Superior temporal gyrus (tissue), 1 donor: ENCODE results near the gene TIMM8A.

Experiments used
- DNase-seq: peaks from one replicate; pipeline ENCODE4 v3.0.0-alpha.2; 2016; ENCODE audit errors: extremely low spot score

TIMM8A gene, protein sequence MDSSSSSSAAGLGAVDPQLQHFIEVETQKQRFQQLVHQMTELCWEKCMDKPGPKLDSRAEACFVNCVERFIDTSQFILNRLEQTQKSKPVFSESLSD

DNA sequence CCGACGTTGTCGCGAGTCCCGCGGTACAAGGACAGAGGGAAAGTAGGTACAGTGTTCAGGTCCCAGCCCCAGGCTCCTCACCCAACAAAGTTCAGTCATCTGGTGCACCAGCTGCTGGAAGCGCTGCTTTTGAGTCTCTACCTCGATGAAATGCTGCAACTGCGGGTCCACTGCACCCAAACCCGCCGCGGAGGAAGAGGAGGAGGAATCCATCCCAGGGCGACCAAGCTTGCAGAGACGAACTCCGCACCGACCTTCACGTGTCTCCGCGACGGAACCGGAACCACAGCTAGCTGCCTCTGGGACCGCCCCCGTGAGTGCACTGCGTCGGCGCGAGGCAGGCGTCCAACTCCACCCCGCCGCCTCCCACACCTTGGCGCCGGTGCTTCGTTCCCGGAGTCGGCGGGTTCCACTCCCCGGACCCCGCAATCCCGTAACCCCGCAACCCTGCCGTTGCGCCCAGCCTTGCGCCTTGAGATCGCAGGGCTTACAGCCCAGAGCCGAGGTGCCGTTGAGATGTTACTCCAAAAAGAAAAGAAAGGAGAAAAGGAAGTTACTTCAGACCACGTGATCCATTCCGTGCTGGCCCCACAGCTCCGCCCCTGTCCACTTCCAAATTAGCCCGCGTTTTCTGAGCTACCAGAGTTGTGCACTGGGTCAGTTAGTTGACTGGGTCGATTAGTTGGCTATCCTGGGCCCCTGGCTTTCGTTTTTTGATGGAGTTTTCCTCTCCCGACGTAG lies at the start of gene TIMM8A:
Gene TIMM8A (minus strand): TSS at position 291 of the 741 bp plus-strand sequence. CDS start 78 bp downstream, at position 213.
- peak; percentile 66 for DNase-seq

DNA sequence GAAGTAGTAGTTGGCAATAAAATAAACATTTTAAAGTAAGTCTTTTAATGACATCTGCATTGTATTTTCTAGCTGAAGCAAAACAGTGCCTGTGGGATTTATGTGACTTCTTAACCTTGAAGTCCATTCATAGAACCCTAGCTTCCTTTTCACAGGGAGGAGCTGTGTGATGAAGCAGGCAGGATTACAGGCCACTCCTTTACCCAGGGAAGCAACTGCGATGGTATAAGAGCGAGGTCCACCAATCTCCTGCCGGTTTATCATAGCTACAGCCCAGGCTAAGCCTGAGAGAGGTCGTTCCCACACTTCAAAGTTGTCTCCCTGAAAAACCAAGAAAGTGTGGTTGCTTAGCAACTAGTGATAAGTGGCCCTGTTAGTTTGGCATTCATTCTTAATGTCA lies 49.2 kb upstream of the TIMM8A start:
- no peak for DNase-seq

DNA sequence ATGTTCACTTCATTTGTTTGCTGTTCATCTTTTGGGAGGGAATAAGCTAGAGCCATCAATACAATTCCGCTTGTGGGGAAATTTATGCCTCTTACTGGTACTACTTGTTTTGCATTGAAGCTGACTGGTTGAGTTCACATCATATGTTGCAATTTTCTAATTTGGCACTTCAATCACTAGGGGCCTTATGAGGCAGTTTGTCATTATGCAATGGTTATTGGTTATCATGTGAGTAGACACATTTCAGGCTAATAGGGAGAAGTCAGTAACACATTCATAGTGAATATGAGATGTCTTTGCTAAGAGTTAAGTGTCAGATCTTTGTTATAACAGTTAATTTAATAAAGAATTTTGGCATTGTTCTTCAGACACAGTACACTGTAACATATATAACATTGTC lies 47.2 kb upstream of the TIMM8A start:
- no peak for DNase-seq

DNA sequence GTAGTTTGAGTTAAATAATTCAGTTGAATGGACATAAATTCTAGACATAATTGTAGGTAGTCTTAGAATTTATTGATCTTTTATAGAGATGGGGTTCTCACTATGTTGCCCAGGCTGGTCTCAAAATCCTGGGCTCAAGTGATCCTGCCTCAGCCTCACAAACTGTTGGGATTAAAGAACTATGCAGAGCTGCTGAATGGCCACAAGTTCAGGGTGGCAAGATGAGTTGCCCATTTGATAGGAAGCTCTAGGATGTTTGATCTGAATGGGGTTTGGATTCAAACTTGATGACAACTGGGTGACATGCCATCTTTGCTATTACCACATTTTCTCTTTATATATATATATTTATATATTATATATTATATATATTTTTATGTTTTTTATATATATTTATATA lies 45.8 kb upstream of the TIMM8A start:
- DNase-seq, result no peak

DNA sequence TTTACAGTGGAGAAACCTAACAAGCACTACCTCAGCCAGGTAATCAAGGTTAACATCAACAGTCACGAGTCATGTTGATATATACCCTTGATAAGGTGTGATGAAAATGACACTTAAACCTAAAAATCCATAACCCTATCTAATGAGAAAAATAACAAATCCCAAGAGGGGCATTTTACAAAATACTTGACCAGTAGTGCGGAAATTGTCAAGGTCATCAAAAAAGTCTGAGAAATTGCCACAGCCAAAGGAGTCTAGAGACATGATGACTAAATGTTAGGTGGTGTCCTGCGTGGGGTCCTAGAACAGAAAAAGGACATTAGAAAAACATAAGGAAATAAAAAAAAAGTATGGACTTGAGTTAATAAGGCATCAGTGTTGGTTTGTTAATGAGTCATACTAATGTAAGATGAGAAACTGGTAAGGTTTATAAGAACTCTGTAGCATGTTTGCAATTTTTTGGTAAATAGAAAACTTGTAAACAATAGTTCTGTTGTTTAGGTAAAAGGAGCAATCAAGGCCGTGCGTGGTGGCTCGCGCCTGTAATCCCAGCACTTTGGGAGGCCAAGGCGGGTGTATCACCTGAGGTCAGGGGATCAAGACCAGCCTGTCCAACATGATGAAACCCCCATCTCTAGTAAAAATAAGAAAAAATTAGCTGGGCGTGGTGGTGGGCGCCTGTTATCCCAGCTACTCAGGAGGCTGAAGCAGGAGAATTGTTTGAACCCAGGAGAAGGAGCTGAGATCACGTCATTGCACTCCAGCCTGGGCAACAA lies 45.2 kb upstream of the TIMM8A start:
- DNase-seq, result no peak

DNA sequence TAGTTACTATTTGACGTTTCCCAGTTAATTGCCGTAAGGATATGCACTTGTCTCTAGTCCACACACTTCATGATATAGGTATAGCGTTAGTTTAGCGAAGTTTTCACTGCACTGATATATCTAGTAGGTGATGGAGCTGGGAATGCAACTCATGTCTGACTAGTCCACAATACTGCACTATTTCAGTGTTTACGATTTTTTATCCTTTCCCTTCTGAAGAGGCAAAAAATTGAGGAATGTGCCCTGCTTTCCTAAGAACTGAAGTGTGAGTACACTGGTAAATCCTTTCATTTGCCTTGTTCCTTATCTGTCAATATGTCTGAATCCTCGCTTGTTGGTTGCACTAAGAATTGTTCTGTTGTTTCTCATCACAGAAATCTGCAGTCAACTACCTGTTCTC lies 43.3 kb upstream of the TIMM8A start:
- no peak for DNase-seq

DNA sequence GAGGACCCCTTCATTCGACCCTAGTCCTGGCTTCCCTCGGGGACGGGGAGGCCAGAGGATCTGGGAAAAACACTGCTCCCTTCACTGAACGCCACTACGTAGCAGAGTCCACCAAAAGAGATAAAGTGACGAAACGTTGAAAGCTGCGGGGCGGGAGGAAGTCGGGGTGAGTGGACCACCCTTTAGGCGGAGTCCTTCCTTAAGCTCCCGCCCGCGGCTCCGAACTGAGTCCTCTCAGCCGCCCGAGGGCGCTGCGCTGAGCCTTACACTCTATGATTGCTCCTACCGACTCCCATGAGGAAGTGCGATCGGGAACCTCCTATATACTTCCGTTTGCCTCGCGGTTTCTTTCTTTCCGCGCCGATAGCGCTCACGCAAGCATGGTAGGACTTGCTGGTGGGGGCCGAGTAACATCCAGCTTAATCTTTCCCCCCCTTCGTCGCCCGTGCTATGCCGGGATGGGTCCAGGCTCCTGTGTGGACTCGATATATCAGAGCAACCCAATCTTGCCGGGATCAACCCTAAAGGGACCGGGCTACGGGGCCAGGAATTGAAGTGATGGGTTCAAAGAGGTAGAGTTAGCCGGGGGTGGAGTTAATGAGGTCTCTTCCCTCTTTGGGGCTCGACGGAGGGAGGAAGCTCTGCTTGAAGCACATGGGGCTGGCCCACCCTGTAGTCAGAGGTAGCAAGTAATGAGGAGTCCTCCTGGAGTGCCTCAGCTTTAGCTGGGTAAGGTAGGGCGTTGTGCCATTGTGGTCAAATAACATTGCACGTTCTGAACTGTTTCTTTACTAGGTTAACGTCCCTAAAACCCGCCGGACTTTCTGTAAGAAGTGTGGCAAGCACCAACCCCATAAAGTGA lies 42.4 kb upstream of the TIMM8A start, which contains the start of gene RPL36A:
Gene RPL36A (plus strand): TSS at position 348 of the 862 bp plus-strand sequence. CDS start 33 bp downstream, at position 381.
- peak; percentile 88 for DNase-seq

DNA sequence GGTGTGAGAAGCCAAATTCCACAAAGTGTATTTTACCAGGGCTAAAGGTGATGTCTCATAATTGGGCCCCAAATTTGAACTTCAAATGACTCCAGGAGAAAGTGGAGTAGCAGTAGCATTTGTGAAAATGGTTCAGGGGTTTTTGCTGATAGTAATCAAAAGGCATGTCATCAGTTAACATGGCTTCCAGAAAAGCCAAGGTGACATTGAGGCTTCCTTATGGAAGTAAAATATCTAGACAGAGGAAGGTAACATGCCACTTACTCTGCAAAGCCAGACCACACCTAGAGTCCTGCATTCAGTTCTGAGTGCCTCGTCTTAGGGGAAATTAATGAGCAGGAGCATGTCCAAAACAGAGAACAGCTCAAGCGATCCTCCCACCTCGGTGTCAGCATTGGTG lies 40.1 kb upstream of the TIMM8A start:
- DNase-seq, result no peak

DNA sequence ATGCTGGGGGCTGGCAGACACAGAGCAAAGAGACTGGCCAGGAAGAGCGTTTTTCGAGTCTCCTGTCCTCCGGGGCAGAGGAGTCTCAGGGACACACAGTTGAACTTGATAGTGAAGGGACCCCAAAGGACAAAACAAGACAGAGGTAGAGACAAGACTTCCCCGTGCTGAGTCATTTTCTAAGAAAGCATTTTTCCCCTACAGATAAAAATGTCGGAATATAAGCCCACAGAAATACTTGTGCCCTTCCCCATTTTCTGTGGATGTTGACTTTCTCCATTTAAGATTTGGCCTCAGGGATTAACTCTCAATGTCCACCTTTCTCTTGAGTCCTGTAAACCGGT lies 38.0 kb upstream of the TIMM8A start:
- DNase-seq, result no peak

DNA sequence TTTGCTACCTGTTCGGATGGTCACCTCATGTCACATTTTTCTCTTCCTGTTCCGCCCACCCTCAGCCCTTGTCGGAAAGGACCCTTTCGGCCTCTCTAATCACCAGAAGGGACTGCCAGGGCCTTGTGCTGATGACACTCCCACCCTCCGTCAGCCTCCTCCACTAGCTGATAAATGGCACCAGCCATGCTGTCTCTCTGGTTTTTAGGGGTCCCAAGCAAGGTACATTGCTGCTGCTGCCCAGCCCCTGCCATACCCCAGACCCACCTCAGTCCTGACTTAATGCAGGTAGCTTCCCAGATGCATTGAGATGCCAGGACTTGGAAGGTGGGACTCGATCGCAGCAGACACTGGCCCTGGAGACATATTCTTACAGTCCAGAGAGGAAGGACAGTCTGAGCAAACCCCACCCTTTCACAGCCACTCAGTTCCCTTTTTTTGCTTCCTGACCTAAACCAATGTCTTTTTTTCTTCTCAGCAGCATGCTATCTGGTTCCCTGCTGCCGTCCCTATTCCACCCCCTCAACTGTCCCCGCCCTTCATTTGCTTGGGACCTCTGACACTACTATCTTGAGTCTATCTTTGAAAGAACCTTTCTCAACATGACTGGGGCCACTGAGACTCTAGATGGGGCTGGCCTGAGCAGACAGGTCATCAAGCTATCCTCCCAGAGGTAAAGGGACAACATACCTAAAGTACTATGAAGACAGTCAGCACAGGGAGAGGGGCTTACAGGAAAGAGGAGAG lies 37.4 kb upstream of the TIMM8A start, which contains the start of gene BTK:
Gene BTK (minus strand): TSS at position 397 of the 747 bp plus-strand sequence. CDS start 10,907 bp downstream, outside the sequence.
- no peak for DNase-seq

DNA sequence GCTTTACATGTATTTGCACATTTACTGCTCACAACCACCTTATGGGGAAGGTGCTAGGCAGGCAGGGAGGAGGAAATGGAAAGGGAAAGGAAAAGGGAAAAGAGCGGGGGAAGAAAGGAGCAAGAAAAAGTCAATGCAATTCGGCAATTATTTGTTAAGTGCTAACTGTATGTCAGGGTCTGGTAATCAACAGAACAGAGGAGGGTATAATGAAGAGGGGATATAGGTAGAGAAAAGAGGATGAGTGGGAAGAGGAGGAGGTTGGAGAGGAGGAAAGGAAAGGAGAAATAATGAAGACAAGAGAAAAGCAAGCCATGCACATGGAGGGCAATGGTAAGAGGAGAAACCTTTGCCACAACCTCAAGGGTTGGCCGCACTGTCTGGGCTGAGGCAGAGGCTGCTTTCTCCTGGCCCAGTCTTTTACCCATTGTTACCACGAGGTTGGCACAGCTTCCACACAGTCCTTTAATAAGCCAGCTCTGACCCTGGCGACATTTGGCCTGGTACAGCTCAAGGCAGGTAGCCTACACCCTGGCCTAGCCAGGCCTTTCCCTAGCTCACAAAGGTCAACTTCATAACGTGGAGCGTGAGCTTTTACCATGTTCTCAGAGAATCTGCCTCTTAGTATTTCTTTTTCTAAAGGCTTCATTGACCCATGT lies 36.6 kb upstream of the TIMM8A start:
- DNase-seq, result no peak

DNA sequence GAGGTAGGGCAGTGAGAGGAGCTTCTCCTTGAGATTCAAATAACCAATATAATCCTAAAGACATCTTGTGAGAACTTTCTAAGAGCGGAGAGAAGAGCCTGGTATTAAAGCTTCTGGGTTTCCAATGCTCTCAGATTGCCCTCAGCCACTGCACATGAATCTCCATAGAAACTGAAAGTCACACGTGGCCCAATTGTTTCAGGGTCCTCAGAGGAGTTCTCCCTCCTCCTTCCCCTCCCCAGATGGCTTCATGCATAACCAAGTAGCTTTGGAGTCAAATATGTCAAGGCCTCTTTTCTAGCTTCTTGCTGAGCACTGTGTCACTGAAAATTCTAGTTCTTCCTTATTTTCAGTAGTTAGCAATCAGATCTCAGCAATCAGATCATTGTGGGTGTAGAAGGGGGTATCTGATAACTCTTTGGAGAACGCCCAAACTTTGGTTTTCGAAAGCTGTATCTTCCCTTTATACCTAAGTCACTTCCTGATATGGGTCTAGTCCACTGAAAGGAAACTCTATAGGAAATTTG lies 35.2 kb upstream of the TIMM8A start:
- no peak for DNase-seq

DNA sequence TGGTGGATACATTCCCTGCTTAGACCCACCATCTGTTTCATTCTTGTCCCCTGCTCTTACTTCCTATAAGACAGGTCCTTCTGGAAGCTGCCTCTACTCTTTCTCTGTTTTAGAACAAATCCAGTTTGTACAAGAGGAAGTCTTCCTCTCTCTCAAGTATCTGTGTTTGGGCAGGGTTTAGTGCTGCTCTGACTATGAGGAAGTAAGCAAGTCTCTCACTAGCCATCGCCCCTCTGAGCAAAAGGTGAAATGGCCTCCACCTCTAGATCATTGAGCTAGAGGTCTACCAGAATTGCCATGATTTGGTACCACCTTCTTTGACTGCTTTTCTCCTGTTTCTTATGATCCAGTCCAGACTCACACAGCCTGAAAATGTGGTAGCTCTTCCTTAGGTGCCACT lies 29.0 kb upstream of the TIMM8A start:
- no peak for DNase-seq

DNA sequence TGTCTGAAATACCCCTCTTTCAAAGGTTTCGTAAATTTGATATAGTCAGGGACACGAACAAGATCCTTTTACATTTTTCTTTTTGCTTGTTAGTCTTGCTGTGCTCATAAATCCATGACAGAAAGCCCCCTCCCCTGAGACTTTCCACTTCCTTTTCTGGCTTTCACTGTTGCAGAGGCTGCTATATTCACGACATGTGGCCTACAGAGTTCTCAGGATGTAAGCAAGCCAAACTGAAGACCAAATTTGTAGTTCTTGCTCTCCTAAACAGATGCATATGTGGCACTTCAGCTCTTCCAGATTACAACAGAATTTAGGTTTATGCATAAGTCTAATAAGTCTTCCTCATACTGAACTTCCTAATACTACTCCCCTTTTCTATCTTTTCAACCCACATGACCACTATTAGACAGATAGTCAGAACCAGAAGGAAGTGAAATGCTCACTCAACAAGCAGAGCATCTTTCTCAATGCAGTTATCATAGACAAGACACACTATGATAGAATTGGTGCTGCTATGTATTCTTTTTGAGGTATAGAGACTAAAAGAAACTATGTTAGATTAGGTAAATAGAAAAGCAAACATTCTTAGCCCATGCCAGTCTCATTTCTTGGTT lies 22.5 kb upstream of the TIMM8A start:
- DNase-seq, result no peak

DNA sequence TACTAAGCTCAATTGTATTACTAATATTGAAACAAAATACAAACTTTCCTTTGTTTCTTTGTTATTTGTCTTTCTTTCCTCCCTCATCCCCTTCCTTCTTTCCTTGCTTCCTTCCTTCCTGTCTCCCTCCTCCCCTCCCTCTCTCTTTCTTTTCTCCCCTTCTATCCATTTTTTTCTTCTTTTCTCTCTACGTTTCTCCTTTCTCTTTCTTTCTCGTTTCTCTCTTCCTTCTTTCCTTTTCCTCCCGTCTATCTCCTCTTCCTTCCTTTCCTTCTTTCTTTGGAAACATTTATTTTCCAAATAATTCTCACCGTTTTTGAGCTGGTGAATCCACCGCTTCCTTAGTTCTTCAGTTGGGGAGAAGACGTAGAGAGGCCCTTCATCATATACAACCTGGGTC lies 21.1 kb upstream of the TIMM8A start:
- DNase-seq, result no peak

DNA sequence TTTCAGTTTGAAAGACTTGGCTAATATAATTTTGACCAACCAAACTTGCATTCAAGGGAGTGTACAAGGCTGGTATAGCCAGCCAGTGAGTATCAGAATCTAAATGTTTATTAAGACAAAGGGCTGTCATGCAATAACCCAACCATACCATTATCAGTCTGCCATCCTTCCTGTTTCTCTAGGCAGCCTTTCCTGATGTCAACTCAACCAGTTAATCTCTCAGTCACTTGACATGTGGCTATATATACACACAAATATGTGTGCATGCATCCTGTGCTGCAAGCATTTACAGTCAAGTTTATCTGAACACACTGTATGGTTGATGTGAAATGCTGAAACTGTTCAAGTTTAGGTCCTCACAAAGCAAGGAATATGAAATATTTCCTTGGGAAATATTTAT lies 20.3 kb upstream of the TIMM8A start:
- no peak for DNase-seq

DNA sequence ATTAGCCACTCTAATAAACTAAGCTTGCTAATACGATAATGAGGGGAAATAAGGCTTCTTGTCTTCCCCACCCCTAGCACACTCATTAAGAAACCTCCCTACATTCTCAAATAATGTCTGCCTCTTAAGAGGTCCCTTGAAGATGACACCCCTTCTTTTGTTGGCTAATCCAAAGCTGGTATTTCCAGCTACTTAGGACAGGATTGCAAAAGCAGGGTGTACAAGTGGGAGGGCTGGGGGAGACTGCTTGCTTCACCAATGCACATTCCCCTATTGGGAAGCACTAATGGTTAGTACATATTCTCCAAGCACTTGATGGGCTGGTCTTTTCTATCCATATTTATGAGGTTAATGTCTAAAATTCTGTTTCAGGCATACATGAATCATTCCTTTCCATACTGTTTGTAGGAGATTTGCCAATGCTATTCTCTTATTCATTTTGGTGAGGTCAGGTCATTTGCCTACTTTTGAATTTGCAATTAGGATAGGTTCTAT lies 16.8 kb upstream of the TIMM8A start:
- DNase-seq, result no peak

DNA sequence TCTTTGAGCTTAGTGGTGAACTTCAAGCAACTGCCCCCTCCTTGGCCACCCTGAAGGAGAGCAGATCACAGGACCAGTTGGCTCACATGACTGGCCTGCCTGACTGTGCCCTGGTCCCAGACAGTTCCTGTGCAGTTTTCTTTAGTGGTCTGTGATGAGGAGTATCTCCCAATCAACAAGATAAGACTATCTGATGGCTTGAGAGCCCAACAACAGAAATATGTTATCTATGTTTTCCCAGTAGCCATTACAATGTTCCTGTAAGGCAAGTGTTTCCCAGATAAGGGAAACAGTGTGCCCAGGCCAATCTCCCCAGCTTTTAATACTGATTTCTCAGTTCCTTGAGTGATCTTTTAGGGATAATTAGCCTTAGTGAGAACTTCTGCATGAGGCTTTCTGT lies 14.2 kb upstream of the TIMM8A start:
- no peak for DNase-seq

DNA sequence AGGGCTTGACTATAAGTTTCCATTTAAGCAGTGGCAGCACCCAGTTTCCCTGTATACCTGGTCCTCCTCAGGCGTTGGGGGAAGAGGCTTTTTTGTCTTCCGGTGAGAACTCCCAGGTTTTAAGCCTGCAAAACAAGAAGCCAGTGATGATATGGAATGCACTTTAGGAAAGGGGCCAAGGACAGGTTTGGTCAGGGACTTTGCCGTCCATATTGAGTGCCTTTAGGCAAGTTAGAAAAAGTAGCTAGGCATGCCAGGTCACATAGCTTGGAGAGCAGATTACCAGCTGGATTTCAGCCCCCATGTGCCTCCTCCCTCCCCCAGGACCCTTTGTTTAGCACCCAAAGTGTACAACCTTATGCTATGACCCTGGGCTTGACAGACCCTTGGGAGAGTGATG lies 13.6 kb upstream of the TIMM8A start:
- no peak for DNase-seq

DNA sequence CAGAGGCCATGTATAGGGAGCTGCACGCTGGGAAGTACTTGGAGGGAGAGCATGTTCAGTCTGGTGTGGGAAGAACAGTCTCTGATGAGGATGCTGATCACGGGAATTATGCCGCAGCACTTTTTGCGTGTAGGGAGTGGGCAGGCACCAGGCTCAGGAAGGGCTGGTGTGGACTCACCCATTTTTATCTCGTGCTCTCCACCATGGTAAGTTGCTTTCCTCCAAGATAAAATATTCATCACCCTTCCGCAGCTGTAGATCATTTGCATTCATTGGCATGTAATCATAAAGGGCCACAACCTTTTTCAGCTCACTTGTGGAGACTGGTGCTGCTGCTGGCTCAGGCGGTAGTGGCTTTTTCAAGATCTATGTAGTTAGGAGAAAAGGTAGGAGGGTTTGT lies 11.8 kb upstream of the TIMM8A start:
- no peak for DNase-seq
